ENCODE data around the gene USP17L15.
"Not testable (repeated sequence)": the region's sequence is repeated elsewhere in the genome, so short reads cannot be mapped to it uniquely, and the experiment has no call there.

DNA sequence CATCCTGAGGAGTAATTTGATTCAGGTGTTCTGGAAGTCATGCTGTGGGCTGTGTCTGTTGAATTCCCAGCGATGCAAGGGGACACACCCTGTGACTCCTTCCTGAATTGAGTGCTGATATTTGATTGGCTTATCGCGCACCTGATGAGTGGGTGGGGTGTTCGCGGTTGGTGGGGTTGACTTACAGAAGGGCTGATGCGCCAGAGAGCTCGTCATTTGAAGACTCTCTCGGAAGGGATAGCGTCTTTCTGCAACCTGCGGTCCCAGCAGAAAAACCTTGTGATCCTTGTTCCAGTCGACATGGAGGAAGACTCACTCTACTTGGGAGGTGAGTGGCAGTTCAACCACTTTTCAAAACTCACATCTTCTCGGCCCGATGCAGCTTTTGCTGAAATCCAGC is 28.4 kb downstream of the USP17L15 start, which contains the start of gene USP17L21:
- TF ChIP-seq, protein P1, sequence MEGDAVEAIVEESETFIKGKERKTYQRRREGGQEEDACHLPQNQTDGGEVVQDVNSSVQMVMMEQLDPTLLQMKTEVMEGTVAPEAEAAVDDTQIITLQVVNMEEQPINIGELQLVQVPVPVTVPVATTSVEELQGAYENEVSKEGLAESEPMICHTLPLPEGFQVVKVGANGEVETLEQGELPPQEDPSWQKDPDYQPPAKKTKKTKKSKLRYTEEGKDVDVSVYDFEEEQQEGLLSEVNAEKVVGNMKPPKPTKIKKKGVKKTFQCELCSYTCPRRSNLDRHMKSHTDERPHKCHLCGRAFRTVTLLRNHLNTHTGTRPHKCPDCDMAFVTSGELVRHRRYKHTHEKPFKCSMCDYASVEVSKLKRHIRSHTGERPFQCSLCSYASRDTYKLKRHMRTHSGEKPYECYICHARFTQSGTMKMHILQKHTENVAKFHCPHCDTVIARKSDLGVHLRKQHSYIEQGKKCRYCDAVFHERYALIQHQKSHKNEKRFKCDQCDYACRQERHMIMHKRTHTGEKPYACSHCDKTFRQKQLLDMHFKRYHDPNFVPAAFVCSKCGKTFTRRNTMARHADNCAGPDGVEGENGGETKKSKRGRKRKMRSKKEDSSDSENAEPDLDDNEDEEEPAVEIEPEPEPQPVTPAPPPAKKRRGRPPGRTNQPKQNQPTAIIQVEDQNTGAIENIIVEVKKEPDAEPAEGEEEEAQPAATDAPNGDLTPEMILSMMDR (IDR thresholded peaks at IDR 0.05; ENCODE audit: extremely low read depth in 1 of 2, insufficient read depth in 1 of 2, low read depth in 1 of 2, low read length in 2 of 2) = not testable (repeated sequence)
- not testable (repeated sequence) for TF ChIP-seq POLR2A (IDR thresholded peaks at IDR 0.05; ENCODE audit: low read depth, low read length); EZH2 (IDR thresholded peaks at IDR 0.05; ENCODE audit: borderline replicate concordance, low read depth, low read length, severe bottlenecking)

All from endothelial cell of umbilical vein (primary cell).